Measurements from ENCODE around the gene E2F2.
"Not testable (repeated sequence)": the region's sequence is repeated elsewhere in the genome, so short reads cannot be mapped to it uniquely, and the experiment has no call there.

Gene E2F2

DNA sequence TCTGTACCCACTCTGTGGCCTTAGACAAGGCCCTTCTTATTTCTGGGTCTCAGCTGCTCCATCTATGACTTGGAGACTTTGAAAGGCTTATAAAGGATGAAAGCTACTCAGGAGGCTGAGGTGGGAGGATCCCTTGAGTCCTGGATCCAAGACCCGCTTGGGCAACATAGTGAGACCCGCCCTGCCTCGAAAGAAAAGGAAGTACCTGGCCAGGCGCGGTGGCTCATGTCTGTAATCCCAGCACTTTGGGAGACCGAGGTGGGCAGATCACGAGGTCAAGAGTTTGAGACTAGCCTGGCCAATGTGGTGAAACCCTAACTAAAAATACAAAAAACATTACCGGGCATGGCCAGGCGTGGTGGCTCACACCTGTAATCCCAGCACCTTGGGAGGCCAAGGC lies 14.8 kb upstream of the E2F2 start:
- DNase-seq, result no peak

- DNase-seq, result peak; percentile 80
Measured at GRCh38 chr1:23544444-23545389, 13.7 kb upstream of the E2F2 start.

DNA sequence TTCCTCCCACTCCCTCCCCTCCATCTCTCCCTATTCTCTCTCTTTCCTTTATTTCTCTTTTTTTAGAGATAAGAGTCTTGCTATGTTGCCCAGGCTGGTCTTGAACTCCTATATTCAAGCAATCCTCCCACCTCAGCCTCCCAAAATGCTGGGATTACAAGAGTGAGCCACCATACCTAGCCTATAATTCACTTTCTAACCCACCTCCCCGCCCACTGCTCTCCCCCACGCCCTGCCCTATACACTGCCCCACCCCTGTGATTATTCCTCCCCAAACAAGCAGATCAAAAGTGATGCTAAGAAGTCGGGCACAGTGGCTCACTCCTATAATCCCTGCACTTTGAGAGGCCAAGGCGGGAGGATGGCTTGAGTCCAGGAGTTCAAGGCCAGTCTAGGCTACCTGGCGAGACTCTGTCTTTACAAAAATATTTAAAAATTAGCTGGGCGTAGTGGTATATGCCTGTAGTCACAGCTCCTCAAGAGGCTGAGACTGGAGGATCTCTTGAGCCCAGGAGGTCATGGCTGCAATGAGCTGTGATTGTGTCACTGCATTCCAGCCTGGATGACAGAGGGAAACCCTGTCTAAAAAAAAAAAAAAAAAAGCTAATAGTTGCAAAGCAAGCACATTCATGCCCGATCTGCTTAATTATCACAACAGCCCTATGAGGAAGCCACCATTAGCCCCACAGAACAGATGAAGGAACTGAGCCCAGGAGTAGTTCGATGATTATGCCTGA lies 12.8 kb upstream of the E2F2 start:
- no peak for DNase-seq

DNA sequence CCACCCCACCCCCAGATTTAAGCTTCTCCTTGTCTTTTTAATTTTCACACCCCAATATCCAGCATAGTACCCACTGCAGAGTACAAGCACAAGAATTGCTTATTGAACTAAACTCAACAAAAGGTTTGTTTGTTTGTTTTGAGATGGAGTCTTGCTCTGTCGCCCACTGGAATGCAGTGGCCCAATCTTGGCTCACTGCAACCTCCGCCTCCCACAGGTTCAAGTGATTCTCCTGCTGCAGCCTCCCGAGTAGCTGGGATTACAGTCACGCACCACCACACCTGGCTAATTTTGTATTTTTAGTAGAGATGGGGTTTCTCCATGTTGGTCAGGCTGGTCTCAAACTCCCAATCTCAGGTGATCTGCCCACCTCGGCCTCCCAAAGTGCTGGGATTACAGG lies 11.9 kb upstream of the E2F2 start:
- DNase-seq, result not testable (repeated sequence)

- peak; percentile 88 for DNase-seq
Measured at GRCh38 chr1:23539698-23540266, 8.7 kb upstream of the E2F2 start.

DNA sequence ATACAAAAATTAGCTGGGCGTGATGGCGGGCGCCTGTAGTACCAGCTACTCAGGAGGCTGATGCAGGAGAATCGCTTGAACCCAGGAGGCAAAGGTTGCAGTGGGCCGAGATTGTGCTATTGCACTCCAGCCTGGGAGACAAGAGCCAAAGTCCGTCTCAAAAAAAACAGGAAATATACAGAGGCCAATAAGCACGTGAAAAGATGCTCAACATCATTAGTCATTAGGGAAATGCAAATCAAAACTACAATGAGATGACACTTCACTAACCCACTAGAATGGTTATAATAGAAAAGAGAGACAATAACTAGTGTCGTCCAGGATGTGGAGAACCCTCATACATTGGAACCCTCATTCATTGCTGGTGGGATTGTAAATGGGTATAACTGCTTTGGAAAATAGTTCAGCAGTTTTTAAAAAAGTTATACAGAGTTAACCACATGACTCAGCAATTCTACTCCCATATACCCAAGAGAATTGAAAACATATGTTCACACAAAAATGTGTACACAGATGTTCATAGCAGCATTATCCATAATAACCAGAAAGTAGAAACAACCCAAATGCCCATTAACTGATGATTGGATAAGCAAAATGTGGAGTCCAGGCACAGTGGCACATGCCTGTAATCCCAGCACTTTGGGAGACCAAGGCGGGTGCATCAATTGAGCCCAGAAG lies 6.4 kb upstream of the E2F2 start:
- DNase-seq, result no peak

GRCh38 chr1:23533246-23534023 lies 2.4 kb upstream of the E2F2 start:
- DNase-seq, result no peak

DNA sequence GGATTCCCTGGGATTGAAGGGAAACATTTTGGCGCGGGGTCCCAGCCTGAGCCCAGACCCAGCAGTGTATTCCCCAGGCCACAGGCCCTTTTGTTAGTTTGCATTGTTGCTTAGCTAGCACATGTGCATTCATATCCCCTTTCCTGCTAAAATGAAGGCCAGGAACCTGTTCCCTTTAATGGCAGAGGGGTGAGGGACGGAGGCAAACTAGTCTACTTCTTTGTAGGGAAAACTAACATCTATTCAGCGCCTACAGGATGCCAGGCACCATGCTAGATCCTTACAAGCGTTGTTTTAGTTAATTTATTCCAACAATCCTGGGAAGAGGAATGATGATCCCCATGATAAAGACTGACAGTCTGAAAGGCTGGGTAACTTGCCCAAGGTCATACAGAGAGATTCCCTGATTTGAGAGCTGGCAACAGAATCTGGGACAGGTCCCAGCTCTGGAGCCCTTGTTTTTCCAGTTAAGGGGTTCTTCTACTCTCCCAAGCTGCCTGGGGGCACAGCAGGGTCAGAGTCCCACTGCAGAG lies 595 bp upstream of the E2F2 start:
- DNase-seq, result no peak

DNA sequence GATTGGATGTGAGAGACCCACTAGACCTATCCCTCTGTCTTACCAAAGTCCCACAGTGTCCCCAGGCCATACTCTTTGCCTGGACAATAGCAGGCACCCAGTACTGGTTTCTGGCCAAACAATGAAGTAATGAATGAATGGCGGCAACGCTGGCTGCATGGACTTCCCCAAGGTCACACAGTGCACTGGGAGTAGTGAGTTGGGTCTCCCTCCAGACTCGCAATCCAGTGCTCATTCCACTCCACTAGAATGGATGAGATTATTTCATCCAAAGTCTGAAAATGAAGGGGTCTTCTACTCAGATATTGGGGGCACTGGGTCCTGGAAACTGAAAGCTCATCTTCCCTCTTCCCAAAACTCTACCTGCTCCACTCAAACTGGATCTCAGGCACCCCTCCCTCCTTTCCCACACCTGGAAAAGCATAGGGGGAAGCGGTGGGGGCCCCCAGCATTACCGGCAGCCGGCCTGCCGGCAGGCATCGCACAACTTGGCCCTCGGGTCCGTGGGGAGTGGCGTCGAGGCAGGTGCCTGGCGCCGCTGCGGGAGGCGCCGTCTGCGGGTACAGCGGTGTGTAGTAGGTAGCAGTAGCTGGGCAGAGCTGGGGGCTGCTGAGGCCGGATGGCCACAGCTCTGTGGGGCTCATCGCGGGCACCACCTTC lies 816 bp downstream of the E2F2 start:
- DNase-seq, result peak; percentile 12

GRCh38 chr1:23529146-23530086 lies 1.6 kb downstream of the E2F2 start:
- DNase-seq, result no peak

DNA sequence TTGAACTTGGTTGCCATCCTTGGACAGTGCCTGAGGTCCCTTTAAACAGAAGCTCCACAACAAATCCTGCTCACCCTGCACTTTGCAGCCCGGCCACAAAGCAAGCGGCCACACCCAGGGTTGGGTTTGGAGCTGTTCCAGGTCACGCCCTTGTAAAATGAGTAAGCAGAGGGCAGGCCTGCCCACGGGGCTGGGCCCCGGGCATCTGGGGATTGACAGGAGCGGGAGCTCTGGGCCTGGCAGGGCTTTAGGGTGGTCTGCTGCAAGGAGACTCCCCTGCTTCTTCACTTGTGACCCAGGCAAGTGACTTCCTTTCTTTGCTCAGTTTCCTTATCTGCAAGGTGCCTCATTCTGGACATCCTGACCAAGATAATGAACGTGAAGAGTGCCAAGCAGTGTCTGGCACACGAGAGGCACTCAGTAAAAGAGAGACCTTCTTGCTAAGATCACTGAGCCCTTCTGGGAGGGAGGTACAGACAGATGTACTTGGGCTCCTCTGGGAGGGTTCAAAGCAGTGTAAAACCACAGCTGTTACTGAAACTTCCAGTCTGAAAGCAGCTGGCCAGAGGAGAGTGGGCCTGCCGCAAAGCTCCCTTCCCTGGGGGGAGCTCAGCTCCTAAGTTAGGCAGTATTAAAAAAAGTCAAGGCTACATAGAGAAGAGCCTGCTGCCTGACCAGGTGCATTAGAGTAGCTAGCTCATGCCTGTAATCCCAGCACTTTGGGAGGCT lies 2.6 kb downstream of the E2F2 start:
- DNase-seq, result peak; percentile 52

GRCh38 chr1:23527900-23528249 lies 3.2 kb downstream of the E2F2 start:
- no peak for DNase-seq

- DNase-seq, result no peak
Measured at GRCh38 chr1:23527366-23527765, 3.7 kb downstream of the E2F2 start.

- DNase-seq, result no peak
Measured at GRCh38 chr1:23526329-23527041, 4.5 kb downstream of the E2F2 start.

DNA sequence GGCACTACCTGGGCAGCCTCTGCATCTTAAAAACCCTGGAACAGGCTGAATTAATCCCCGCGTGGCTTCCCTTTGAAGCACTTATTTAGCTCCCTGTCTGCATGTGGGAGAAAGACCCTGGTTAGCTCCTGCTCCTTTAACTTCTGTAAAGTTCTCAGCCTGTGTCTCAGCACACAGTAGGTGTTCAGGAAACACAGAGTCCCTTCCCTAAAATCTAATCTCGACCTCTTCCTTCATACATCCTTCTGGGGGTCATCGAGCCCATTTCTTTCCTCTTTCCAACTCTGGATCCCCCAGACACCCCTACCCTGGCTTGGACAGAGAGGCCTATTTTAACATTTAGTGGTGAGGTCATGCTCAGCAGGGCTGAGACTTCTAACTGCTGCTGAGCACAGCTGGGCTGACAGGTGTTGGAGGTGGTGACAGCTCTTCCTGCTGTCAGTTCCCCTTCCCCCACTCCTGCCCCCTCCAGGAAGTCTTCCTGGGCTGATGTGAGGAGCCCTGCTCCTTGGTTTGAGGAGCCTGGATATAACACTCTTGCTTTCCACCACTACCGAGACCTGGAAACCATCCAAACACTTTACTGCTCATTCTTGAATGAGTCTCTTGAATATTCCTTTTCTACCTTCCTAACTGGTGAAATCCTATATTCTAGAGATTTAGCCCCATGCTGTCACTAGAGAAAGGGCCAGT lies 5.3 kb downstream of the E2F2 start:
- DNase-seq, result peak; percentile 44

DNA sequence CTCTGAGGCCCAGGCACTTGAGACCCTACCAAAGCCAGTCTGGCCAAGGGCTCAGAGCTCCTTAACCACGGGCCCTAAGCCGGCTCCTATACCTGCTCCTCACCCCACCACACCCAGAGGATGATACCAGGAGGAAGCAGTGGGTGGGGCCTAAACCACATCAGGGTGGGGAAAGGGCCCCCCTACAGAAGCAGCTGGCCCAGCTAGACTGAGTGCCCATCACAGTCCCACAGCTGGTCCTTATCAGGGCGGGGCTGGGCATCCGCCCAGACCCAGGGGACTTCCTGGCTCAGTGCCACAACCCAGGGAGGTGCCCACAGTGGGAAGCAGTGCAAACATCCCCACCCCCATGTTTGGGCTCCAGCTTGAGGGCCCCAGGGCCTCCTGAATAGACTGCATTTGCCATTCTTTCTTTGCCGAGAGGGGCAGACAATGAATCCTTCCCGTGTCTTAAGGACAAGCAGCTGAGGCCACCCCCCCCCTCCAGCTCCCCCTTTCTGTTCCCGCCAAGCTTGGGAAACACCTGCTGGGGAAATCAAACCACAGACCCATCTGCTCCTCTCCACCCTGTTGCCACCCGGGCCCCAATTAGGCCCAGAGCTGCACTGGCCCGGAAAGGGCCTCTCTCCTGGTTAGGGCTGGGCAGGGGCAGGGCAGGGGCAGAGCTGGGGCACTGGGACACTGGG lies 6.2 kb downstream of the E2F2 start:
- DNase-seq, result peak; percentile 83

GRCh38 chr1:23524163-23524562 lies 6.9 kb downstream of the E2F2 start:
- DNase-seq, result no peak
